Activated naive CD4-positive, alpha-beta T cell treated with anti-CD3 and anti-CD28 coated beads, Interleukin-2, amount 50 U/mL, for 72 hours (primary cell): Measurements from ENCODE around the gene CHIC1. TPM values are rescaled to one million over a fixed set of nuclear protein-coding genes. Genes with fewer than 3 reads are reported as not detected.
"Not testable (repeated sequence)": the region's sequence is repeated elsewhere in the genome, so short reads cannot be mapped to it uniquely, and the experiment has no call there.

Source experiments
- ATAC-seq, 2 donors: fragments of 150-1000 bp; cut with Tn5 transposase; 2 replicates each; pipeline ENCODE4 v1.10.0; 2021; ENCODE audit warnings: mild to moderate bottlenecking in 2 of 2, moderate library complexity in 2 of 2
- DNase-seq, 2 donors: peaks; one replicate each; pipeline ENCODE4 v3.0.0; 2021 to 2022; ENCODE audit warnings: low spot score in 2 of 2
- H3K27ac Mint-ChIP-seq, 2 donors: one replicate each; pipeline ENCODE4 v1.8.0; 2022; ENCODE audit warnings: mild to moderate bottlenecking in 2 of 2, mixed read lengths in 2 of 2
- H3K36me3 Mint-ChIP-seq, 2 donors: one replicate each; pipeline ENCODE4 v1.8.0; 2022; ENCODE audit warnings: mixed read lengths in 2 of 2
- H3K9me3 Mint-ChIP-seq, 2 donors: one replicate each; pipeline ENCODE4 v1.8.0; 2022; ENCODE audit warnings: mixed read lengths in 2 of 2
- total RNA-seq, 2 donors: library from RNA; stranded (reverse); gene quantifications; one replicate each; pipeline ENCODE4 v1.2.3, GENCODE V29; 2022

CHIC1 gene
- total RNA-seq: 1 to 10 TPM; 3.7 to 4.8 TPM

DNA sequence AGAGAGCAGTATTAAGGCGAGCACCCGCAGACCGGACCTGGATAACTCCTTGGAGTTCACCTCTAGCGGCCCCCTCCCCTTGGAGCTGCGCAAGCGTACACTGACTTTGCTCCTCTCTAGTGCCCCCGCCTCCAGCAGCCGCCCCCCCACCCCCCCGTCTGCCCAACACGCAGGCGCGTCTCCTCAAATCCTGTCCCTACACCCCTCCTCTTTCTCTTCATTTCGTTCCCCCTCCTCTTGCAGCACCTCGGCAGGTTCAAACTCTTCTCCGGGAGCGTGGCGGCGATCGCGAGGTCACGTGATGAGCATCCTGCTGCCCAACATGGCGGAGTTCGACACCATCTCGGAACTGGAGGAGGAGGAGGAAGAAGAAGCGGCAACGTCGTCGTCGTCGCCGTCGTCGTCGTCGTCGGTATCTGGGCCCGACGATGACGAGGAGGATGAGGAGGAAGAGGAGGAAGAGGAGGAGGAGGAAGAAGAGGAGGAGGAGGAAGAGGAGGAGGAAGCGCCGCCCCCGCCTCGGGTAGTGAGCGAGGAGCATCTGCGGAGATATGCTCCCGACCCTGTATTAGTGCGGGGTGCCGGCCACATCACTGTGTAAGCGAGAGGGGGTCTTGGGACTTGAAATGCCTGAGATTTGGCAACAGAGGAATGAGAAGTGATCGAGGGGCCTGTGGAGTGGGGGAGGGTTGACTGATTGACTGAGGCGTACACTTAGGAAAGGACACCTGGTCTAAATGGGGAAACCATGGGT, at the start of gene CHIC1:
CHIC1 (plus strand) TSS at position 214 of the 754 bp plus-strand sequence; CDS start at position 302, 88 bp downstream.
- H3K27ac Mint-ChIP-seq: peak within 1 kb of the TSS; percentile 85 to 96
- DNase-seq (peak; percentile 53 to 70), ATAC-seq (peak; percentile 74 to 75)
- H3K9me3 Mint-ChIP-seq: no peaks in the 10 kb centered on the region
- no peaks in the 10 kb centered on the region for H3K36me3 Mint-ChIP-seq

DNA sequence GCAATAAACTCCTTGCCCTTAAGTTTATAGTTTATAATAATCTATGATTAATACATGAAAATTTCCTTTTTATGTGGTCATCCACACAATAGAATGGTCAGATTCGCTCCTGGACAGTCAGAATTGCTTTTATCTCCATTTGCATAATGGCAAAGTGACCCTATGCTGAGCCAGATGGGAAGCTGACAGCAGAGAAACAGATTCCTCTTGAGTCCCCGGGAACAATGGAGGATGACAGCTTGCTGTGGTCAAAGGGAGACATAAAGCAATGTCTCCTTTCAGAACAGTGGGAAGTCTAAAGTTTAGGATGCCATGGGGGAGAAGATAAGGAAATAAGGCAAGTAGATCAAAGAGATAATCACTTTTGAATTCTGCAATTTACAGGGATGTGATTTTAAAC, 40.2 kb upstream of the CHIC1 start:
- not testable (repeated sequence) for DNase-seq, ATAC-seq, H3K9me3 Mint-ChIP-seq, H3K27ac Mint-ChIP-seq
- H3K36me3 Mint-ChIP-seq: peaks cover 1 to 17% of the 10 kb centered on the region in 2 donors

DNA sequence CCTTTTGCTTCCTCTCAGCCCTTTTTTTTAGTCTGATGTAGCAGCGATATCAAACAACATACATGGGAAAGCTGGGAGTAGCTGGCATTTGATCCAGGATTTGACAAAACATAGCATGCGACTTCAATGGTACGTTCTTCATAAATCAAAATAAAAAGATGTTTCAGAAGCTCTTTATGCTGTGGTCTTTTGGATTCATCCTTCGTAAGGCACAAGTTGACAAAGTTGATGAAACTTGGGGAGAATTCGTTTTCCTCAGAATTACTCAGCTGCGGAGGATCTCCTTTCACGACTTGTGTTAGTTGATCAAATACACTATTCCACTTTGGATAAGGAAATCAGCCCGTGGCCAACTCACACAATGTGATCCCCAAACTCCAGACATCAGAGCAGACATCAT, 38.1 kb upstream of the CHIC1 start:
- H3K9me3 Mint-ChIP-seq: peaks cover 6 to 17% of the 10 kb centered on the region in 2 donors
- ATAC-seq (no peak), DNase-seq (no peak)
- no peak overlapping the region for H3K27ac Mint-ChIP-seq
- peaks cover 16 to 27% of the 10 kb centered on the region in 2 donors for H3K36me3 Mint-ChIP-seq

DNA sequence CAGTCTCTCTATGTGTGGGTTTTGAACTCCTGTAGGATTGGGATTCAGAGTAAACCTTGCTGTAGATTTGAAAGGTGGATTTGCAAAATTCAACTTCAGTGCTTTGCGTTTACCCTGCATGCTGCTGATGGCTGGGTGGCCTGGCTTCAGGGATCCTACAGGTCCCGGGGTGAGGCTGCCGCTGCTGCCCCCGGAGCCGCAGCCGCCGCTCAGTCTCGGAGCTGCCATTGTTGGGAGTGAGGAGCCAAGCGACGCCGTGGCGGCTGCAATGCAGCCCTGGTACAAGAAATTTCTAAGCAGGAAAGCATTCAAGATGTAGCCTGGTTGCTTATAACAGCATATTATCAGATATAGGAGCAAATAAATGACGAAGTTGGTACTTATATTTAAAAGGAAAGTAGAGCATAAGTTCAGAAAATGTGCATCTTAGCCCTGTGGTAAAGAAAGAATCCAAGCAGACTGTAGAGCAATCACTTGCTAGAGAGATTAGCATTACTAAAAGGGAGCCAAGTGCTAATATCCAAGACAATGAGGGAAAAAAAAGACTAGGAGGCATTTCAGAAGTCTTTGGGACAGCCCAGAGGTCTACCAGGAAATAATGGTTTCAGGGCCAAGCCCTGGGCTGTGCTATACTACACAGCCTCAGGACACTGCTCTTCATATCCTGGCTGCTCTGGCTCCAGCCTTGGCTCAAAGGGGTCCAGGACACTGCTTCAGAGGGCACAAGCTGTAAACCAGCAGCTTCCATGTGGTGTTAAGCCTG, 36.9 kb upstream of the CHIC1 start:
- ATAC-seq: no peak
- DNase-seq: no peak
- Mint-ChIP-seq H3K36me3 (peaks cover 18 to 38% of the 10 kb centered on the region in 2 donors), H3K27ac (no peak overlapping the region), H3K9me3 (peaks cover 16 to 27% of the 10 kb centered on the region in 2 donors)

DNA sequence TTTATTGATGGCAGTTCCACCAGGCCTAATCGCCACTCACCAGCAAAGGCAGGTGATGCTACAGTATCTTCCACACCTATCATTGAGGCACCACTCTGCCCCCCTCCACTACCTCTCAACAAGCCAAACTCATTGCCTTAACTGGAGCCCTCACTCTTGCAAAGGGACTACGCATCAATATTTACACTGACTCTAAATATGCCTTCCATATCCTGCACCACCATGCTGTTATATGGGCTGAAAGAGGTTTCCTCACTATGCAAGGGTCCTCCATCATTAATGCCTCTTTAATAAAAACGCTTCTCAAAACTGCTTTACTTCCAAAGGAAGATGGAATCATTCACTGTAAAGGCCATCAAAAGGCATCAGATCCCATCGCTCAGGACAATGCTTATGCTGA, 31.3 kb upstream of the CHIC1 start:
- peaks cover 40 to 46% of the 10 kb centered on the region in 2 donors for H3K9me3 Mint-ChIP-seq
- H3K27ac Mint-ChIP-seq, ATAC-seq, DNase-seq: not testable (repeated sequence)
- peaks cover 32 to 46% of the 10 kb centered on the region in 2 donors for H3K36me3 Mint-ChIP-seq

DNA sequence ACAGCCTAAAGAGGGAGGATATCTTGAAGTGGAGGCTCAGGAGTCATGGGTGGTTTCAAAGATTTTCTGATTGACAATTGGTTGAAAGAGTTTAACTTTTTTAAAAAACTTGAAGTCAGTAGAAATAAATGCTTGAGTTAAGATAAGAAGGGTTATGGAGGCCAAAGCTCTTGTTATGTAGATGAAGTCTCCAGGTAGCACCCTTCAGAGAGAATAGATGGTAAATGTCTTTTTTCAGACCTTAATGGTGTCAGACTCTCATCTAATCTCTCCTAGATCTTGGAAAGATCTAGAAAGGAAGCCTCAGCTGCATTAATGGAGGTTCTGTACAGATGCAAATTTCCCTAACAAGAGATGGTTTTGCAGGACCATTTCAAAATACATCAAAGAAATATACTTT, 6.8 kb upstream of the CHIC1 start:
- DNase-seq: no peak
- H3K36me3 Mint-ChIP-seq: no peaks in the 10 kb centered on the region
- no peak for ATAC-seq

DNA sequence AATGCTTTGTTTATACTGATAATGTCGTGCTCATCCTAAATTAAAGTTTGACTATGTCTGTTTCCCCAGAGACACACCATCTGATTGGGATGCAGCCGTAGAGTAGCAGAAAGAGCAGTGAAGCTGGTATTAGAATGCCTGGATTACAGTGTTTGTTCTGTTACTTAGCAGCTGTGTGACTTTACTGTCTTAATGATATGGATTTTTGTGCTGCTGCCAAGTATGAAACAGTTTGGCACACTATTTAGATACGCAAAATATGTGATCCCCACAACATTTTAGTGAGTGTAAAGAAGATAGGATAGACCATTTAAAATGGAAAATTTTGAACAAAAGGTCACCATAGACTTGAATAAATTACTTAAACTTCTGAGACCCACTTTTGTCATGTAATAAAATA, 1.2 kb upstream of the CHIC1 start:
- no peak for DNase-seq
- no peak for ATAC-seq
- Mint-ChIP-seq H3K9me3 (no peaks in the 10 kb centered on the region), H3K36me3 (no peaks in the 10 kb centered on the region), H3K27ac (peak overlapping the region in 1 of 2 donors; percentile 85)

More for the DNA sequence above, 6.8 kb upstream of the CHIC1 start:
- H3K27ac Mint-ChIP-seq: no peak overlapping the region
- no peaks in the 10 kb centered on the region for H3K9me3 Mint-ChIP-seq

DNA sequence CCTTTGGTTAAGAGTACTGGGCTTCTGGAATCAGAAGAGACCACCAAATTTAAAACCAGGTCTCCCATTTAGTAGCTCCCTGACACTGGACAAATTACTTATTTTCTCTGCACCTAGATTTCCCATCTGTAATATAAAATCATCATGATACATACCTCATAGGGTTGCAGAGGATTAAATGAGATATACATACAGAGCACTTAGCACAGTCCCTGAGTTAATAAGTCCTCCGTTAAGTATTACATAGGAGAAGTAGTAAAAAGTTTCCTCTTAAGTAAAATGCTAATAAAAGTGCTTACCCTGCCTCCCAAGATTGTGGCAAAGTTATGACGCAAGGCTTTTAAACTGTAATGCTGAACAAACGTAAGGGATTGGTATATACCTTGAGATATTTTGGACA, 539 bp upstream of the CHIC1 start:
- no peak for ATAC-seq
- Mint-ChIP-seq H3K27ac (peak overlapping the region; percentile 85 to 96), H3K9me3 (no peaks in the 10 kb centered on the region), H3K36me3 (no peaks in the 10 kb centered on the region)
- no peak for DNase-seq

DNA sequence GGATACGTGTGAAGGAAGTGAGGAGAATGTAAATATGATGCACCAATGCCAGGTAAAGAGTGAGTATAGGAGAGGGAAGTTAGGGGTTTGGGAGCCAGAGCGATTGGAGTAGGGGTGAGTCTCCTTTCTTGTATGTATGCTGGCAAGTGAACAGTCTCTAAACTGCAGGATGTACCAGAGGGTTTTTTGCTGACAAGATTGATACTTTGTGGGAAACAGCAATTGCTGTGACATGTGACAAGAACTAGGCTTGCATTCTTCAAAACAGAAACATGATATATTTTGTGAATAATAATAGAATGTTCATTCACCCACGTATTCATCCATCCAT, 706 bp downstream of the CHIC1 start:
- no peak for DNase-seq
- no peaks in the 10 kb centered on the region for H3K36me3 Mint-ChIP-seq
- no peaks in the 10 kb centered on the region for H3K9me3 Mint-ChIP-seq
- ATAC-seq: peak; percentile 56 to 74
- H3K27ac Mint-ChIP-seq: peak overlapping the region; percentile 85 to 96

DNA sequence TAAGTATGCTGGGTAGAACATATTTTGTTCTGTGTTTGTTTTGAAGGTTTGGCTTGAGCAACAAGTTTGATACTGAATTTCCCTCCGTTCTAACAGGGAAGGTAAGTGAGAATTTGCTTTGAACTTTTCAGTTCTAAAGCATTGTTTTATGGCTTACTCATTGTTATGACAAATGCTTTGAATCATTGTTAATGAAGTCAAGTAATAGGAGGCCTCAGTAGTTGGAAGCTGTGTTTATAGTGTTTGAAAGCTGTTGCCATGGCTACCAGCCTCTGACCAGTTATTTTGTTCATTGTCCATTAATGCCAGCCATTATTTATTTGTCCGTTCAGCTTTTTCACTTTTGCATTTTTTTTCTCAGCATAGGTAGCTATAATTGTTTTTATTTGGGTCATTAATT, 14.4 kb downstream of the CHIC1 start:
- H3K27ac Mint-ChIP-seq: no peak overlapping the region
- H3K9me3 Mint-ChIP-seq: no peaks in the 10 kb centered on the region
- DNase-seq (no peak), ATAC-seq (no peak)
- peaks cover 0 to 14% of the 10 kb centered on the region in 2 donors for H3K36me3 Mint-ChIP-seq

DNA sequence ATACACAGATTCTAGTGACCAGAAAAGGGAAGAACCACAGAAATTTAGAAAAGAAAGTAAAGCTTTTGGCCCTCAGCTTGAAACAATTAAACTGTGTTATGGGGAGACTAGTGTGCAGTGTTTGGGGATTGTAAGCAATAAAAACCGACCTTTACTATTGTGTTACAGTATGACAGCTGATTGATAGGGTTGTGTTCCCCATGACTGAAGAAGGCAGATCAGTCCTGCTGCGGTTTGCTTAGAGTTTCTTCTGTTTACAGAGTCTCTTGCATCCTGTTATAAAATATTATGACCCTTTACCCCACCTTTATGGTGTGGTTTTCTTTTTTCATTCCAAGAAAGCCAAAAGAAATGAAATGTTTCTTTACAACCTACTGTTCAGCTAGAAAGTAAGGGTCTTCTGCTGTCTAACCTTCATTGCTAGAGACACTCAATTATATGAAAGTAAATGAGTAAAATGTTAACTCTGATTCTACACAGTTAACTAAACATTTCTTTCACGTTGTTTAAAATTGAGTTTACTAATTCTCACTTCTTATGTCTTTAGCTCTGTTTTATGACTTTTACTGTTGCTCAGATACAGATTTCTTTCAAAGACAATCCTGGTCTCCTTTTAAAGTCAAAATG, 18.1 kb downstream of the CHIC1 start:
- DNase-seq (no peak), ATAC-seq (peak in 1 of 2 donors; percentile 72)
- no peaks in the 10 kb centered on the region for H3K9me3 Mint-ChIP-seq
- no peak overlapping the region for H3K27ac Mint-ChIP-seq
- no peaks in the 10 kb centered on the region for H3K36me3 Mint-ChIP-seq

DNA sequence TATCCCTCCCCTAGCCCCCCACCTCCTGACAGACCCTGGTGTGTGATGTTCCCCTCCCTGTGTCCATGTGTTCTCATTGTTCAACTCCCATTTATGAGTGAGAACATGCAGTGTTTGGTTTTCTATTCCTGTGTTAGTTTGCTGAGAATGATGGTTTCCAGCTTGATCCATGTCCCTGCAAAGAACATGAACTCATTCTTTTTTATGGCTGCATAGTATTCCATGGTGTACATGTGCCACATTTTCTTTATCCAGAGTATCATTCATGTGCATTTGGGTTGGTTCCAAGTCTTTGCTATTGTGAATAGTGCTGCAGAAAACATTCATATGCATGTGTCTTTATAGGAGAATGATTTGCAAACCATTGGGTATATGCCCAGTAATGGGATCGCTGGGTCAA, 34.8 kb downstream of the CHIC1 start:
- H3K27ac Mint-ChIP-seq, H3K9me3 Mint-ChIP-seq, DNase-seq, ATAC-seq: not testable (repeated sequence)
- H3K36me3 Mint-ChIP-seq: peaks cover 27 to 32% of the 10 kb centered on the region in 2 donors

DNA sequence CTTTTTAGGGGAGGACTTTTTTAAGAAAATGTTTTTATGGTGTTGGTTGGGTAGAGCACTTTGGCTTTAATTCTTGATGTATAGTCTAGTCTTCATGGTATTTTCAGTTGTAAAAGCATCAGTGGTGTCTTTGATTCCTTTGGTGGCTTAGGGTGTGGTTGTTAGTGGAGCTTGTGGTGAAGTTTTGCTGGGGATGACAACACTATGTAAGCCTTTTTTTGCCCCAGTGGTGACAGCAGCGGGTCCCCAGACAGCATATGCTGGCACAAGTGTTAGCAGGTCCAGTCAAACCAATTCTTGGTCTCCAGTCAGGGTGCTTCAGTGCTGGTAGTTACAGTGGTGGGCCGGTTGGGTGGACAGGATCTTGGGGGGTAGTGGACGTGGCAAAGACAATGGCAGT, 52.0 kb downstream of the CHIC1 start:
- H3K36me3 Mint-ChIP-seq: peaks cover 41 to 51% of the 10 kb centered on the region in 2 donors
- no peak overlapping the region for H3K27ac Mint-ChIP-seq
- DNase-seq (no peak), ATAC-seq (no peak)
- peaks cover 11 to 16% of the 10 kb centered on the region in 2 donors for H3K9me3 Mint-ChIP-seq

DNA sequence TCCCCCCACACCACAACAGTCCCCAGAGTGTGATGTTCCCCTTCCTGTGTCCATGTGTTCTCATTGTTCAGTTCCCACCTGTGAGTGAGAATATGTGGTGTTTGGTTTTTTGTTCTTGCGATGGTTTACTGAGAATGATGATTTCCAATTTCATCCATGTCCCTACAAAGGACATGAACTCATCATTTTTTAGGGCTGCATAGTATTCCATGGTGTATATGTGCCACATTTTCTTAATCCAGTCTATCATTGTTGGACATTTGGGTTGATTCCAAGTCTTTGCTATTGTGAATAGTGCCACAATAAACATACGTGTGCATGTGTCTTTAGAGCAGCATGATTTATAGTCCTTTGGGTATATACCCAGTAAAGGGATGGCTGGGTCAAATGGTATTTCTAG, 78.7 kb downstream of the CHIC1 start:
- DNase-seq, H3K27ac Mint-ChIP-seq, ATAC-seq: not testable (repeated sequence)
- Mint-ChIP-seq H3K9me3 (peaks cover 17 to 32% of the 10 kb centered on the region in 2 donors), H3K36me3 (peaks cover 64% of the 10 kb centered on the region in 2 donors)

DNA sequence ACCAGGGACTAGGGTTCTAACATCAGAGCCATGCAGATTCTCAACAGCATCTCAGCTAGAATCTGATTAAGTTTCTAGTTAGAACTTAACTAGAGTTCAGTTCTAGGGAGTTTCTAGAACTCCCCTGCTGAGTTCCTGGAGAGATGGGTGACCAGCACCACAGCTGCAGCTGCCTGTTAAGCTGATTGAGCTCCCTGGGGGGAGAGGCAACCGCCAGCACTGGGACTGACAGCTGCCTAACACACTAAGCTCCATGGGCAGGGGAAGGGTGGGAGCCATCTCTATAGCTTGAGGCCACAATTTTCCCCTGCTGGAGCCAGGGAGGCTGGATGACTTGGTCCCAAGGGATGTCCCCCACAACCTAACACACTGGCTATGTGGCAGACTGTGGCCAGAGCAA, 84.2 kb downstream of the CHIC1 start:
- ATAC-seq (no peak), DNase-seq (no peak)
- Mint-ChIP-seq H3K27ac (no peak overlapping the region), H3K9me3 (peaks cover 0 to 7% of the 10 kb centered on the region in 2 donors), H3K36me3 (peaks cover 27 to 34% of the 10 kb centered on the region in 2 donors)

DNA sequence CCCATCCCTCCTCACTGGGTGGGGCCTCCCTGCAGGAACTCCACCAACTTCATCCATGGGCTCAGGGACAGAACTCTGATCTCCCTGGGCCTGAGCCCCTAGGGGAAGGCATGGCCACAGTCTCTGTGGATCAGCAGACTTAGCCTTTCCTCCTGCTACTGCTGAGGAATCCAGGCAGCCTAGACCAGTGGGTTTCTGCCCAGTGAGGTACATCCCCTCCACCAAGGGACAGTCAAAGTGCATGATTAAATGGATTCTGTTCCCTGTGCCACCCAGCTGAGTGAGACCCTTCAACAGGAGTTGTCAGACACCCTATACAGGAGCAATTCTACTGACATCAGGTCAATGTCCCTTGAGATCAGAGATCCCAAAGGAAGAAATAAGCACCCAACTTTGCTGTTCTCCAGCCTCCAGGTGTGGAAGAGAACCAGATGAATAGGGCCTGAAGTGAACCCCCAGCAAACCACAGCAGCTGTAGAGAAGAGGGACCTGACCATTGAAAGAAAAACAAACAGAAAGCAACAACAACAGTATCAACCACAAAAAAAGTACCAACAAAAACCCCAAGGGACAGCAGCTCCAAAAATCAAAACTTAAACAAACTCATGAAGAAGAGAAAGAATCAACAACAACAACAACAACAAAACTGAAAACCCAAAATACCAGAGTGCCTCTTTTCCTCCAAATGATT, 84.8 kb downstream of the CHIC1 start:
- no peak for ATAC-seq
- peaks cover 27 to 34% of the 10 kb centered on the region in 2 donors for H3K36me3 Mint-ChIP-seq

More for the DNA sequence above, 84.8 kb downstream of the CHIC1 start:
- no peak for DNase-seq
- no peak overlapping the region for H3K27ac Mint-ChIP-seq
- peaks cover 0 to 7% of the 10 kb centered on the region in 2 donors for H3K9me3 Mint-ChIP-seq
